Stimulated activated CD4-positive, alpha-beta T cell treated with anti-CD3 and anti-CD28 coated beads, Interleukin-15, amount 100 ng/mL, for 48 hours (primary cell): ENCODE results near the gene FBXO3.

ENCODE experiments used
- DNase-seq, 2 donors: peaks; one replicate each; pipeline ENCODE4 v3.0.0-alpha.2; 2020; ENCODE audit warnings: low read depth in 2 of 2

Gene FBXO3

GRCh38 chr11:33701302-33702230, 72.8 kb downstream of the FBXO3 start:
- no peak for DNase-seq

GRCh38 chr11:33700502-33701271, 73.6 kb downstream of the FBXO3 start, which contains the start of gene C11orf91:
Gene C11orf91, minus strand, starts transcription at chr11:33700826. Its CDS starts 86 bp downstream, at chr11:33700740.
- peak; percentile 86 to 91 for DNase-seq

GRCh38 chr11:33700063-33700501, 74.2 kb downstream of the FBXO3 start:
- DNase-seq = no peak

GRCh38 chr11:33699515-33700062, 74.7 kb downstream of the FBXO3 start:
- no peak for DNase-seq

GRCh38 chr11:33698921-33699320, 75.4 kb downstream of the FBXO3 start:
- no peak for DNase-seq

- no peak for DNase-seq
Observed at GRCh38 chr11:33697997-33698396, 76.3 kb downstream of the FBXO3 start.

- DNase-seq = no peak
Observed at GRCh38 chr11:33696931-33697638, 77.2 kb downstream of the FBXO3 start.

GRCh38 chr11:33696411-33696810, 77.9 kb downstream of the FBXO3 start:
- DNase-seq = no peak

GRCh38 chr11:33695051-33695566, 79.2 kb downstream of the FBXO3 start:
- DNase-seq = no peak

- DNase-seq = no peak
Observed at GRCh38 chr11:33694346-33695050, 79.8 kb downstream of the FBXO3 start.

- DNase-seq = no peak
Observed at GRCh38 chr11:33692541-33692940, 81.8 kb downstream of the FBXO3 start.

GRCh38 chr11:33692013-33692504, 82.3 kb downstream of the FBXO3 start:
- DNase-seq = no peak

GRCh38 chr11:33691066-33691864, 83.1 kb downstream of the FBXO3 start:
- no peak for DNase-seq
